RPMI8226 (cell line): ENCODE measurements around the gene IL17RB.

Experiments used
- DNase-seq: peaks from one replicate; pipeline ENCODE4 v3.0.0-alpha.2; 2015

IL17RB gene

DNA sequence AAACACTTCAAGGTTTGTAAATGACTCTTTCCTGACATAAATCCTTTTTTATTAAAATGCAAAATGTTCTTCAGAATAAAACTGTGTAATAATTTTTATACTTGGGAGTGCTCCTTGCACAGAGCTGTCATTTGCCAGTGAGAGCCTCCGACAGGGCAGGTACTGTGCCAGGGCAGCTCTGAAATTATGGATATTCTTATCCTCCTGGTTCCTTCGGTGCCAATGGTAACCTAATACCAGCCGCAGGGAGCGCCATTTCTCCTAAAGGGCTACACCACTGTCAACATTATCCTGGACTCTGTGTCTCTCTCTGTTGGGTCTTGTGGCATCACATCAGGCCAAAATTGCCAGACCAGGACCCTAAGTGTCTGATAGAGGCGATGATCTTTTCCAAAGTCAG, 33.1 kb upstream of the IL17RB start:
- DNase-seq: no peak

DNA sequence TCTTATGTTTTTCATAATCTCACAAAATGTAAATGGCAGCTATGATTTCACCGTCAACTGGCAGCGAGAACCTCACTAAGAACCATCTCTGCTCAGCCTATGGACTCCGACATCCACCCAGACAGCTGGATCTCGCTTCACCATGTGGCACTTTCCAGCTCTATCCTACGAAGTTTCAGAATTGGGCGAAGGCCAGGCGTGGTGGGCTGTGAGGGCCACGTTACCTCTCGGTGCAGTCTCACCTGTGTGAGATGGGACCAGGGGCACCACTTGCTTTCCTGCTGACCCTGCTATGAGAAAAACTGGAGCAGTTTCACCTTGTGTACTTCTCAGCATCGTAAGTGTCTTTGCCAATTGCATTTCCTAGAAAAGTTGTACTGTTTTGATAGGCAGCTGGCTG, 32.5 kb upstream of the IL17RB start:
- DNase-seq: no peak

DNA sequence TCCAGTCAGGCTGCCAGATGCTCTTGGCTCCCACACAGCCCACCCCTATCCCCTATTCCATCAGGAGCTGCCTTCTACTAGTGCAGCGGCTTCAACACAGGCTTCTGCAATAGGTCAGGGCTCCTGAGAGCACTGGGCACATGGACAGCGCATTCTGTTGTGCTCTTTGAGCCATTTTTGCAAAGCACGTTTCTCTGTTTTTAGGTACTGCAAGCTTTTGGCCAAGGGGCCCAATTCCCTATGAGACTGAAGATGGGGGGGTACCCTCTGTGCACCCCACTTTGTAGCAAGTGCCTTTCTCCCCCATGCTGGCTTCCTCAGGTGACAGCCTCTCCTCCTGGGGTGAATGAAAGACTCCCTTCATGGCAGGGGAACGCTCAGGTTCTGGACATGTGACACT, 31.3 kb upstream of the IL17RB start:
- no peak for DNase-seq

DNA sequence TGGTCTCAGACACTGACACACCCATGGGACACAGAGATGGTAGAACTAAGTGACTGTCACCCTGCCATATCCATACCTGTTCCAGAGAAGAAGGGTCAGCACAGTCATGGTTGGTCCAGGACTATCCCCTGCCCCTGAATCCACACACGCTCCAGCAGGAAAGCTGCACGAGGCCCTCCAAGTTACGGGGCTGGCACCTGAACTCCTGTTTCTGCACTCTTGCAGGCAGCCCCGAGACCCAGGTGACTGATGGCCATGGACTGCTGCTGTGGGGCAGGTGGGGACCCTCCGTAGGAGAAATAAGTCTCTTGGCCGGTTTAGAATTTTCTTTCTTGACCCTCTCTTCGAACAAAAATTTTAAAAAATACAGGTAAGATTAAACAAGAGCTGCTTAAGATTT, 30.7 kb upstream of the IL17RB start:
- no peak for DNase-seq

DNA sequence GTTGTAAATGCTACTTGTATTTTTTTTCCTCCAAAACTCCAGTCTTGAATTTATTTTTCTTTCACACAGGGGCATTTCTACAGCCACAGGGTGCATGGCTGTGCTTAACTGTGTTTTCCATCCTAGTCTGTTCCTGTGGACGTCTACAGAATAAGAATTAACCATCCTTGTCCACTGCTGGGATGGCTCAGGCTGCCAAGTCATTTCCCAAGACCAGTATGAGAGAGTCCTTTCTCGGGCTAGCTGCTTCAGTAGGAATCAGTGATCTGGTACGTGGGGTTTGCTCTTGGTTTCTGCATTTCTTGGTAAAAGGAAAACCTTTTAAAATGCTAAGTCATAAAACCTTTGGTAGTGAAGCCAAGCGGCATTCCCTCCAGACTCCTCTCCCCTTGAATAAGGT, 29.9 kb upstream of the IL17RB start:
- no peak for DNase-seq

DNA sequence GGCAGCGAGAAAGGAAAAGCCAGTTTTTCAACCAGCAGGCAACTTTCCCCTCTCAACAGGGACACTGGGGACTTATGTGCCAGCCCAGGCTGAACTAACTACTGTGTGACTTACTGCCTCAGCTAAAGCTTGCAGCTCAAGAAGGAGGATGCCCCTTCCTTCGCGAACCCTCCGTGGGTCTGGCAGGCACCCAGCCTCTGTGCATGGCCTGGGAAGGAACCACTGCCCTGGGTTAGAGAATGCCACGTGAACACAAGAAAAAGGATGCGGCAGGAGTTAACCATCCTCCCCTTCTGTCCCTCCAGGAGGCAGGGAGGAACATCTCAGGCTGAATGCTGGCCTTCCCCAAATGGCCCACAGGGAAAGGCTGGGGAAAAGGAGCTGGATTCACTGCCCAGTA, 29.2 kb upstream of the IL17RB start:
- no peak for DNase-seq

DNA sequence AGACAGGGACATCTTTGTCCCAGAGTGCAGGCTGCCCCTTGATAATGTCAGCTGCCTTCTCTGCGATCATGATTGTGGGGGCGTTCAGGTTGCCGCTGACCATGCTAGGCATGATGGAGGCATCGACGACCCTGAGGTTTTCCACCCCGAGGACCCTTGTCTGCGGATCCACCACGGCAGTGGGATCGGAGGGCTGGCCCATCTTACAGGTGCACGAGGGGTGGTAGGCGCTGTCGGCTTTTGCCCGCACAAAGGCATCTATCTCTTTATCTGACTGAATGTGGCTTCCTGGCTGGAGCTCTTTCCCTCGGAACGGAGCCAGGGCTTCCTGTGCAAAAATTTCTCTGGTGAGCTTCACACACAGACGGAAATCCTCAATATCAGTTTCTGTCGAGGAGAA, 28.6 kb upstream of the IL17RB start:
- no peak for DNase-seq

DNA sequence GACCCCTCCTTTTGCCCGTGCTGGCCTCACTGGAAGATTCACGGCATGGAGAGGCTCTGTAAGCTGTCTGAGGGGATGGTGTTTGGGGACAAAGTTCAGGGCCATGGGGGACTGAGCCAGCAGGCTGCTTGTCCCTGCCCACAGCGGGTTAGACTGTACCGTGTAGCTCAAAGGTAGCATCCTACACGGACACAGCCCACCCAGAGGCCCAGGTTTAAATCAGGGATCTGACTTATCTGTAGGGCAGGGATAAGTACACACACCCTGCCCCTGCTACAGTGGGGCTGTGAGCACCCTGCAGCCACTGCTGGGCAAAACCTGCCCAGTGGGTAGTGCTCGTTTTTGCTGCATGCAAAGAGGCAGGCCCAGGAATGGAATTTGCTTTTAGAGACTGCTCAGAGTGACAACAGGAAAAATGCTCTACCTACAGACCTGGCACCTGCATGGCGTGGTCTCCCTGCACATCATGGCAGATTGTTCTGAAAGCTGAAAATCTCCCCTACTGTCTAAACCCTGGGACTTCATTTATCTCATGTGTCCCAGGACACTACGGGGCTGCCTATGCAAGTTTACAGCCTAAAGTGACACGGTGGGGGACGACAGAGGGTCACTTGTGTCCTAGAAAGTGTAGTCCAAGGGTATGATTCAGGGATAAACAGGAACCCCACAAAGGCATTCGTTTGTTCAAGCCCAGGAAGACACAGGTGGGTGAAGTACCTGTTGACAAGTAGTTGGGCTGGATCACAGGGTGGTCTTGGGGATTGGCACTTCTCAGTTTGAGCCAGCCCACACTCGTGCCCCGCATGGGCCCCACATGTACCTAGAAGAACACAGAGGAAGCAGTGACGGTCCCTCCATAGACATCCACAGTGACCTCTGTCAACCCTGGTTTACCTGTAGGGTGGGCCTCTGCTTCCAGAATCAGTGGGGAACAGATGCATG, 27.9 kb upstream of the IL17RB start:
- DNase-seq: no peak

DNA sequence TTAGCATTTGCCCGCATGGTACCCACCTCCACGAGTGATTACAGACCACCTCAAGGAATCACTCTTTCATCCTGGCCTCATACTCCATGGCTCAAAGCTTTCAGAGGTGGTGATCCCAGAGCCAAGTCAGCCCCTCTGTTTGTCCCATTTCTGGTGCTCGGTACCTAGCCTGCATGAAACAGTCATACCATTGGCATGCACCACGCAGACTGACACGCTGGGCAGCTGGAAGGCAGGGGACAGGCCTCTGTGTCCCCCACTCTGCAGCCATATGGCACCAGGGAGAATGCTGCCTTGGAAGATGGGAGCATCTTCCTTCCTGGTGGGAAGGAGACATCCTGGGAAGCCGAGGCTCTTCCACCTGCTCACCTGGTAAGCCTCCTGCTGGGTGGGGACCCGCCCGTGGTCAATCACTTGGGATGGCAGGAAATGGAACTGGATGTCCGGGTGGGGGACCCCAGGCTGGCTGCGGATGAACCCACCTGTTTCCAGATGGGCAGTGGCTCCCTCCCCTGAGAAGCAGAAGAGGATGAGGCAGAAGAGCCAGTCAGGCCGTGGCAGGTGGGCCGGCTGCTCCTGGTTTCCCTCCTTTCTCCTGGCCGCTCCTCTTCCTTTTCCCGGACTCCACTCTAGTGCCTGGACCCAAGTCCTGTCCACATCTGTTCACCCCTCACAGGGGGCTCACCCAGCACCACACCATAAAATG, 27.1 kb upstream of the IL17RB start:
- DNase-seq: no peak

DNA sequence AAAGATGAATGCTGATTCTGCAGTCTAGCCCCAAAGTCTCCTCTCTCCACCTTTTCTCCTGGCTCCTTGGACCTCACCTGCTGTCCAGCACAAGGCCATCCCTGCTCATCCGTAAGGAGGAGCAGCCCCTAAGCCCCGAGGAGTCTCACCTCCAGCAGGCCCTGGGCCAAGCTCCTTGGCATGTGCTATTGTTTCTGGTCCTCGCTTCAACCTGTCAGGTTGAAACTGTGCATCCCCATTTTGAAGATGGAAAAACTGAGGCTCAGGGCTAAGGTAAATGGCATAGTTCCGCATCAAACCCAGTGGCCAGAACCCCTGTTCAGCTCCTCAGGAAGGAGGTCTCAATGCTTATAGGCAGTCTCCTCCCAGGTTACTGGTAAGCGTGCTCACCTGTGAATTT, 26.3 kb upstream of the IL17RB start:
- DNase-seq: no peak

DNA sequence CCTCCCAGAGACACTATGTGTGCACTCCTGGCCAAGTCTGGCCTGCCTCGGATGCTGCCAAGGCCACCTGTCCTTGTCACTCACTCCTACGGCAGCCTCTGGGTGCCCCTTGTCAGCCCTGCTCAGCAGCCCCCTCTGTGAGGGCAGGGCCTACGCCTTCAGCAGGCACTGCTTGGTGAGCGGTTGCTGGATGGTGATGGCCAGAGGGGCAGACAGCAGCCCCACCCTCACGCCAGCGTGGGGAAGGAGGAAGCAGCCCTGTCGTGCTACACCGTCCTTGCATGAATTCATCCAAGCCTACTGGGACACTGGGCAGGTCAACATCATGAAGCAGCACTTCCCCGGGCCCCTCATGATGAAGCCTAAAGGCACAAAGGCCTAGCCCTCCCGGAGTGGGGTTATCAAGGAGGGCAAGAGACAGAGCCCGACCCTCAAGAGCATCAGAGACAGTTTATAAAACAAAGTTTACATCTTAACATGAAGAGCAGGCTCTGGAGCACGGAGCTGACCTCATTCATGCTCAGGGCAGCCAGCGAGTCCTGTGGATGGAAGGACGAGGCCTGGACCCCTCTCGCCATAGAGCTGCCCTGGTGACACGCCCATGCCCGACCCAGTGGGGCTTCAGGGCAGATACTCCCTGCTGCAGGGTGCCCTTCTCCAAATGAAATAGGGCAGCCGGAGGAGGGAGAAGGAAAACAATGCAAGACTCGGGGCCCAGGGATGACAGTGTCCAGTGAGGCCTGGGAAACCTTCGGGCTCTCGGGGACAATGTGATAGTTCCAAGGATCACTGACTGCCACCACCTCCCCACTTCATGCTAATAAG, 25.4 kb upstream of the IL17RB start:
- no peak for DNase-seq

DNA sequence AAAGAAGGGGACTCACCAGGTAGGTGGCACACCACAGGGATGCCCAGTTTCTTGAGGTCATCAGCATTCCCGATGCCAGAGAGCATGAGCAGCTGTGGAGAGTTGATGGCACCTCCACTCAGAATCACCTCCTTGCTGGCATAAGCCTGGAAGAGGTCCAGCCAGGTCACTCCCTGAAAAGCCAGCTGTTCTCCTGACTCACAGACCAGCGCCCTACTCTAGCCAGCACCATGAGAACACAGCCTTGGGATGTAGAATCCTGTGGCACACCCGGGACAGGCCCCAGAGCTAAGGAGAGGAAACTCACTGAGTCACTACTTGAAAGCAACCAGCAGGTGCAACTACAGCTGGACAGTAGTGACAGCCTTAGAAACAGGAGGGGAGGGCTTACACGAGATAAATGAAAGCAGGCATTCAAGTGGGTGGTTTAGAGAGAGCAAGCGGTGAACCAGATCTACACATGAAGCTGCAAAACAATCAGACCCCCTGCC, 24.7 kb upstream of the IL17RB start:
- no peak for DNase-seq

DNA sequence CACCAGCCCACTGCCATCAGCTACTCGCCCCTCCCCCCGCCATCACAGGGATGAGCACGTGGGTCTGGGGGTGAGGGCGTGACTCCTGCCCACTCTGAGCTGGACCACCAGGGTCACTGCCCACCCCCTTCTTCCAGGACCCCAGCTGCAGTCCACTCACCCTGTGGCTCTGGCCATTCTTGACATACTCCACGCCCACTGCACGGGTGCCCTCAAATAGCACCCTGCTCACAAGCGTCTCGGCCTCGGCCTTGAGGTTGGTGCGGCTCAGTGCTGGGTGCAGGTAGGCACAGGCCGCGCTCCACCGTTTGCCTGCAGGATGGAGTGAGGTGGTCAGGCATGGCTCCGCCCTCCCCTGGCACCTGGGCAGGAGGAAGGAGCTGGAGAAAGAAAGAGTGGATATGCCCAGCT, 24.0 kb upstream of the IL17RB start:
- no peak for DNase-seq

DNA sequence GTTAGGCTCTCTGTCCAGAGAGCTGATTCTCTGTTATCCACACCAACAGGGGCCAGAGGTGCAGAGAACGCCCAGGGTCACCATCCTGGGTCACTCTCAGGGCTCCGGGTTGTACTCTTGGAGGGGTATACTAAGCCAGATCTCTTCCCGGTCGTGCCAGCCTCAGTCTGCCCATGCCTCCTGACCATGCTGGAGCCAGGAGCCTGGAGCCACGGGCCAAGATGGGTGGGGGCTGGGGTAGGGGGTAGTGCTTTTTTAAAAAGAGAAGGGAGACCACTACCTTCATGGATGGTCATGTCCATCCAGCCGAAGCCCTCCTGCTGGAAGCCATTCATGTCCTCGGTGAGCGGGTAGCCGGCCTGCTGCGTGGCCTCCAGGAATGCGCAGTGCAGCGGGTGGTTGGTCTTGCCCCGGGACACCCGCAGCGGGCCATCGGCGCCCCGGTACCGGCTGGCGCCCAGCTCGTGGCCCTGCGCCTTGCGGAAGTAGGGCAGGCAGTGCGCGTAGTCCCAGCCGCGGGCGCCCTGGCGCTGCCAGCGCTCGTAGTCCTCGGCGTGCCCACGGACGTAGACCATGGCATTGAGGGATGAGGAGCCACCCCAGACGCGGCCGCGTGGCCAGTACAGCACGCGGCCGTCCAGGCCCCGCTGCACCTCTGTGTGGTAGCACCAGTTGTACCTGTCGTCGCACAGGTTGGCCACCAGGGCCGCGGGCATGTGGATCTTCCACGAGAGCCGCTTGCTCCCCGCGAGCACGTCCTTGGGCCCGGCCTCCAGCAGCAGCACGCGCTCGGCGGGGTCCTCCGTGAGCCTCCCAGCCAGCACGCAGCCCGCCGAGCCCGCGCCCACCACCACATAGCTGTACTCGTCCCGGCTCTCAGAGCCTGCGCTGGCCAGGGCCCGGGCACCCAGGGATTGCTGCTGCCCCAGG, 23.1 kb upstream of the IL17RB start:
- no peak for DNase-seq

DNA sequence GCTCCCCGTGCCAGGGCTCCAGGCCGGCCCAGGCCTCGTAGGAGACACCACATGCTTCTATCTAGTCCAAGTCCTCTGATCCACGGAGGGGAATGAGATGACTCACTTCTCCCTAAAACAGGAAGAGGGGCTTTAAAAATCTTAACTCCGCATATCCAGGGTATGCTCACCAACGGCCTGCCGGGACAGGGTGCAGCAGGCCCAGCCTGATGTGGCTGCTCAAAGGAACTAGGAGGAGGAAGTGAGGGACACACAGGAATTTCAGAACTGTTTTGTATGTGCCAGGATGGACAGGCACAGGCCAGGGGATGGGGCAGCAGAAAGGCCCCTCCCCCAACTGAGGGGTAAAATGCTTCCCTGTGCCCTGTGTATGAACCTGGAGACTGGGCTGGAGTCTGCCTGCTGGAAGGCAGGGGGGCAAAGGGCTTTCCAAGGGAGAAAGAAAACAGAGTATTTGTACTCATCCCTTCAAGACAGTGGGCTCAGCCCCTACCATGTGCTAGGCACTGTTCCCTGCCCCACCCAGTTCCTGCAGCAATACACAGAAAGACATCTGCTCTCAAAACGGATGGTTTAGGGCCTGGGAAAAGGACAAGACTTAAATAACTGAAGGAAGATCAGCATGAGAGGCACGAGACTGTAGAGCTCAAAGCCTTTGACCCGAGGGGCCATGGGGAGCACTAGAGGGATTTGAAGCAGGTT, 22.3 kb upstream of the IL17RB start:
- DNase-seq: no peak

DNA sequence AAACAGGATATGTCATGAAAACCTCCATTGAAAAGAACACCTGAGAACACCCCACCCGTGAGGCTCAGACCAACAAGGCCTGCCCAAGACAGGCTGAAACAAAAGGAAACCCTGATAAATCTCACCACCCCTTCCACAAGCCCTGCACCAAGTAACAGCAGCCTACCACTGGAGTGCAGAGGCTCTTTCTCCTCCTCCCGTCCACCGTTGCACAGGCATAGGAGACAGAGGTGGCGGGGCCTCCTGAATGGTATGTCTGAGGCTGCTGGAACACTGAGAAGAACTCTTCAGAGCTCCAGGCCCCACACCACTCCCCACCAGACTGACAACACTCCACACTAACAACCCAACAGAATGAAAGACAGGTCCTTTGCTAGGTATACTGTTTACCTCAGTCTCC, 21.6 kb upstream of the IL17RB start:
- no peak for DNase-seq

DNA sequence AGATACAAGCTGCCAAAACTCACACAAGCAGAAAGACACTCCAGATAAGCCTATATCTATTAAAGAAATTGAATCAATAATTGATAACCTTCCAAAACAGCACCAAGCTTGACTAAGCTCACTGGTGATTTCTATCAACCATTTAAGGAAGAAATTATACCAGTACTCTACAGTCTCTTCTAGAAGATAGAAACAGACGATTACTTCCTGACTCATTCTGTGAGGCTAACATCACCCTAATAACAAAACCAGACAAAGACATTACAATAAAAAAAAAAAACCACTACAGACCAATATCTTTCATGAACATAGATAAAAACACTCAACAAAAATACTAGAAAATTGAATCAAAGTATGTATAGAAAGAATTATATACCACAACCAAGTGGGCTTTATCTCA, 20.3 kb upstream of the IL17RB start:
- DNase-seq: no peak

DNA sequence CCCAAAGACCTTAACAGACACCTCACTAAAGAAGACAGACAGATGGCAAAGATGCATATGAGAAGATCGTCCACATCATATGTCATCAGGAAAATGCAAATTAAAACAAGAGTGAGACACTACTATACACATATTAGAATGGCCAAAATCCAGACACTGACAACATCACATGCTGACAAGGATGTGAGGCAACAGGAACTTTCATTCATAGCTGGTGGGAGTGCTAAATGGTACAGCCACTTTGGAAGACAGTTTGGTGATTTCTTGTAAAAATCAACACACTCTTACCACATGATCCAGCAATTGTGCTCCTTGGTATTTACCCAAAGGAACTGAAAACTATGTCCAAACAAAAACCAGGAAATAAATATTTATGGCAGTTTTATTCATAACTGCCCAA, 17.8 kb upstream of the IL17RB start:
- no peak for DNase-seq

DNA sequence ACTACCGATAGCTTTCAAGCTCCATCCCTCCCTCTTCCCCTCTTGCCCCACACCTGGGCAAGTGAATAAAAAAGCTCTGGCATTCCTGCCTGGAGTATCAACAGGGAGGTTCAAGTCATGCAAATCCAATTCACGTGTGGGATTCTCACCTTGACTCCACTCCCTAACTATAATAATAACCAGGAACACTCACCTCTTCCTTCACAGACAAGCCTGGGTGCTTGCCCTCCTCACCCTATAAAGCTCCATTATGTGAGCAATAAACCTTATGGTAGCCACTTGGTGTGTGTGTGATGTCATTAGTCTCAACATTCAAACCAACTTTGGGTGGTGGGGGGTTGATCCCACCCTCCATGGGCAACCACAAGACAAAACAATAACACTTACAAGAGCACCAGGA, 16.8 kb upstream of the IL17RB start:
- DNase-seq: no peak

DNA sequence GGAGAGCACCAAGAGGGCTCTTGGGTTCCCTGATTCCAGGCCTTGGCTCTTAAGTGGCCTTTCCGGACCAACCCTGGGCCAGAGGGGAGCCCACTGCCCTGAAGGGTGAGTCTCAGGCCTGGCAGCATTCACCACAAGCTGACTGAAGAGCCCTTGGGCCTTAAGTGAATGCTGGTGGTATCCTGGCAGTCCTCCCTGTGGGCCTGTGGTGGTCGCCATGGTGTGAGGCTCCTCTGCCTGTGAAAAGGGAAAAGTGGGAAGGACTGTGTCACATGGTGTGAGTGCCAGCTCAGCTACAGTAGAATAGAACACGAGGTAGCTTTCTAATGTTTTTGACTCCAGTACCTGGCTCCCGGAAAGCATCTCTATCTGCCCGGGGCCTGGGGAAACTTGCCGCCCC, 15.4 kb upstream of the IL17RB start:
- no peak for DNase-seq

DNA sequence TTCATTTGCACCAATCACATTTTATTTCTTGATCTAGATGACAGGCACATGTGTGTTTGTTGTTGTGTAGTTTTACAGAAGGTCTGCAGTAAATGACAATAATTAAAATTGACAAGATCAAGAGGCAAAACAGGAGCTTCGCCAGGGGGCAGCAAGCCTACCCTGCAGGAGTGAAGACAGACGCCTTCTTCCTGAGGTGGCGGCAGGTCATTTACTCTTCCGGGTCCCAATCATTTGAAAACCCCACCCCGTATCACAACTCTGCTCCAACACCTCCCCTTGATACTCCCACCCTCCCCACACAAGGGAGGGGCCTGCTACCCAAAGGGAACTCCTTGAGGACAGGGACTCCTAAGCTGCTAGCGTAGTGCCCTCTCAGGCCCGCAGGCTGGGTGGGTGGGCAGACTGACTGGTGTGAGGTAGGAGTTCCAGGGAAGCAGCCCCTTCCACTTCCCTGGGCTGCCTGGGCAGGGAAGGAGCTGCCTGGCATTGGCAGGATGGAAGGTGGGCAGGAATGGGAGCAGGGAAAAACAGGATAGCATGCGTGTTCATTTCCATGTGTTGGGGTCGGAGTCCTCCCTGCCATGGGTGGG, 13.2 kb upstream of the IL17RB start:
- DNase-seq: no peak
